GM21515 (cell line): ENCODE data around the gene NIPAL3.
"Not testable (repeated sequence)": the region's sequence is repeated elsewhere in the genome, so short reads cannot be mapped to it uniquely, and the experiment has no call there.

Experiments used
- ATAC-seq: cut with Tn5 transposase; IDR thresholded peaks from one replicate; pipeline ENCODE4 v1.9.1; 2021; ENCODE audit not compliant: unreplicated experiment

Gene NIPAL3

DNA sequence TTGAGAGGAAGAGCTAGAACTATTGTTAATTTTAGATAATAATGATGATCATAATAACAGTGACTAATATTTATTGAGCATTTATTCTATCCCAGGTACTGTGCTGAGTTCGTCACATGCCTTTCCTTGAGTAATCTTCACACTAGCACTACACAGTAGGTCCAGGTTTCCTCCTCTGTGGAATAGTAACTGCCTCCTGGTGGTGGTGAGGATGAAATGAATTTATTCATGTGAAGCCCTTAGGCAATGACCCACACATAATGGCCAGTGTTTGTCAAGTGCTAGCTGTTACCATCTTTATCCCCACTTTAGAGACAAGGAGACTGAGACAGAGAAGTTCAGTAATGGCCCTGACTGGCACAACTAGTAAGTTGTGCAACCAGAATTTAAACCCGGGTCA, 5.9 kb downstream of the NIPAL3 start:
- no peak for ATAC-seq

GRCh38 chr1:24424207-24424606, 8.6 kb downstream of the NIPAL3 start:
- no peak for ATAC-seq

DNA sequence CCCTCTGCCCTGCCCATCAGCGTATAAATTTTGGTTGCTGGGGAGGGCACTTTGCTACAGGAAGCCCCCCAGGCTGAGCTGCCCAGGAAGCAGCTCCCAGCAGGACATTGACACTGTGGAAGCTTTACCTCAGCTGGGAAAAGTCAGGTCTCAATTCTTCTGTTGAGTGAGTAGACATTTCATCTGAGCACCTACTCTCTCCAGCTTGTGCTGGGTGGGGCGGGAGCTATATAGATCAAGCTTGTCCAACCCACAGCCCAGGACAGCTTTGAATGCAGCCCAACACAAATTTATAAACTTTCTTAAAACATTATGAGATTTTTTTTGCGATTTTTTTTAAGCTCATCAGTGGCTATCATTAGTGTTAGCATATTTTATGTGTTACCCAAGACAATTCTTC, 9.4 kb downstream of the NIPAL3 start:
- ATAC-seq, result no peak

GRCh38 chr1:24425441-24425840, 9.8 kb downstream of the NIPAL3 start:
- no peak for ATAC-seq

GRCh38 chr1:24425922-24426321, 10.3 kb downstream of the NIPAL3 start:
- no peak for ATAC-seq

DNA sequence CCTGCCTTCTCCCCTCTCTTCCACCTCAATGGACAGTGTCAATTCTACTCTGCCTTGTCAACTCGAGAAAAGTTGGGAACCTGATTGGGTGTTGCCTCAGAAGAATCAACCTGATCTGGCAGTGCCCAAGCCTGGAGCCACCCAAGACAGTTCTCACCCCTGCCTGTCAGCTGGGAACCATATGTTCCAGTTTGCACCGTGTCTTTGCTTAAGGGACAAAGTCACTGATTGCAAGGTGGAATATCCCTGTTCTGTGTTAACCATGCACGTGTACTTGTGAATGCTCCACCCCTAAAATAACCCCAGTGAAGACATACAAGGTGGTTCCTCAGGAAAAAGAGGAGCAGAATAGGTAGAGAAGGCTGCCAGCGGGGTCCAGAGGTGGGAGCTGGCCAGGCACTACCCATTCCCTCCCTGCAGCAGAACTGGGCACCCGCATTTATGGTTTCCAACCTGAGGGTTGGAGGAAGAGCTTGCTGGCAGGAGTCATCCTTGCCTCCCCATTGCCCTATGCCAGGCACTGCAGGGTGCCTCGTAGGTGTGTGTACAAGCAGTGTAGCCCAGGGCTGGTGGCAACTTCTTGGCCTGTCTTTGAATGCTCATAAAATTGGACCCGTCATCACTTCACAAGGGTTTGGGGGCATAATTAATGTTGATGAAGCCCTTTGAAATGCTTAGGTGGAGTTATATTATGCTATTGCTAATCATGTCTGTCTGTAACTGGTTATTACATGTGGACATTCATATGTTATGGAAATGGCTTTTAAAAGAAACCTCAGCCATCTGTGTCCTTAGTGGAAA, 11.3 kb downstream of the NIPAL3 start:
- ATAC-seq, result no peak

DNA sequence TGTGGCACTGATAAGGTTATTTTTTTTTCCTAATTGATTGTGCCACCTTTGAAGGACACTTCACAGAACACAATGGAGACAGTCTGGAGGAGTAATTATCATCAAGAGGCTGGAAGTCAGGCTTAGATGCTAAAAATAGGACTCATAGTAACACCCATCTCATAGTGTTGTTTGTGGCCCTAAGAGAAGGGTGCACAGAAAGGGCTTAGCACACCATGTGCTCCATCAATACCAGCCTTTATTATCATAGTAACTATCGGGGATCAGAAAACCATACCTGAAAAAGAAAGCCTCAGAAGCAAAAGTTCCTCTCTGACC, 11.9 kb downstream of the NIPAL3 start:
- ATAC-seq, result no peak

GRCh38 chr1:24435782-24436365, 20.3 kb downstream of the NIPAL3 start:
- ATAC-seq, result no peak

DNA sequence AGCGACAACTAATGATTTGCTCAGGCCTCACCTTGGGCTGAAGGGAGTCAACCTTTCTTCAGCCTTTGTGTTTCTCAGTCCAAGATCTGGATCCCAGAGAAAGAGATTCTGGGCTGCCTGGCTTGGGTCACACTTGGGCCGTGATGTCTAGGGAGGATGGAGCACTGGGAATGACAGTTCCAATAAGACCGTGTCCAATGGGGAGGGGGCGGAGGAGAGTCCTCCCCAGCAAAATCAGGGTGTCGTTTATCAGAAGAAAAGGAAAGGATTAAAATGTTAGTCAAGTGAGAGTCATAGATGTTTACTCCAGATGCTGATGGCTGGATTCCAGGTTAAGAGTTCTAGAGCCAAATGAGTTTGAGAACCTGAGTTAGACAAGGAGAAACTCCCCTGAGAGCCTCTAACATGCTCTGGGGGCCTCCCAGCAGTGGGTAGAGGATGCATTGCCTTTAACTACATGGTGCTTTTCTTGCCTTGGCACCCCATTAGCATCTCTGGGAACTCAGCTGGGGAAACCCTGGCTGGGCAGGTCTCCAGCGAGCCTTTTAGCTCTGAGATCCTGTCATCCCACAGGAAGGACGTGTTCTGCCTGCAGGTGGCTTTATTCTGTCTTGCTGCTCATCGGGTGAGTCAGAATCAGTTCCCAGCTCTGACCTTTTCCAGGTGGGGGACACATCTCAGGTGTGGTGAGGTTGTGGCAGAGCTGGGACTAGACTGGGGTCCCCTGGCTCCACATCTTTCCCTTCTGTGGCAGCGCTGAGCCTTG, 22.2 kb downstream of the NIPAL3 start:
- no peak for ATAC-seq

- no peak for ATAC-seq
Observed at GRCh38 chr1:24438423-24438901, 22.9 kb downstream of the NIPAL3 start.

DNA sequence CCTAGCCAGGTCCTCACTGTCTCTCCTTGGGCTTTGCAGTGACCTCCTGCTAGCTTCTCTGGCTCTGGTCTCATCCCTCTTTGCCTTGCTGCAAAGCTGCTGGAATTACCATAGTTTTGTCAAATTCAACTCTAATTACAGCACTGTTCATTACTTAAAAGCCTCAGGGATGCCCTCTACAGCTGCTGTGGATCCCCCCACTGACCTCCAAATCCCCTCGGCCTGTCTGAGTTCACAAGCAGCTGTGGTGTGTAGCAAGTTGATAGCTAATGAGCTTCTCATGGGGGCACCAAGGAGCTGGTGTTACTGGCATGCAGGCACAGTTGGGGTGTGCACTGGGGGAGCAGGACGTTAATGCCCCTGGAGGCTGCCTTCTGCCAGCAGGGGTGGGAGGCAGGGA, 24.8 kb downstream of the NIPAL3 start:
- no peak for ATAC-seq

DNA sequence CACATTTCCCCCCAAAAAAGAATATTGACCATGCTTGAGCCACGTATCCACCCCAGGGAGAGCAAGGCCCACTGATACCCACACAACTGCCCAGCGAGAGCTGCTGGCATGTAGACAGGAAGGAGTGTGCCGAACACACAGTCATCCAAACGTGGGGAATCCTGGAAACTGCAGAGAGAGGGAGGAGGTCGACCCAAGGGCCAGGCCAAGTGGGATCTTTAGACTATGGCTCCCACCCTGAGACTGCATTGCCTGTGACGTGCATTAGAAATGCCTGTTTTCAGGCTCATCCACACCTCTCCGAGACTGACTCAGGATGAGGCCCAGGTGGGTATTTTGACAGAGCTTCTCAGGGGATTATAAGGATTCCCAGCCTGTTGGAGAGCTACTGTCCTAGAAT, 25.9 kb downstream of the NIPAL3 start:
- ATAC-seq, result no peak

- no peak for ATAC-seq
Observed at GRCh38 chr1:24441996-24442668, 26.5 kb downstream of the NIPAL3 start.

DNA sequence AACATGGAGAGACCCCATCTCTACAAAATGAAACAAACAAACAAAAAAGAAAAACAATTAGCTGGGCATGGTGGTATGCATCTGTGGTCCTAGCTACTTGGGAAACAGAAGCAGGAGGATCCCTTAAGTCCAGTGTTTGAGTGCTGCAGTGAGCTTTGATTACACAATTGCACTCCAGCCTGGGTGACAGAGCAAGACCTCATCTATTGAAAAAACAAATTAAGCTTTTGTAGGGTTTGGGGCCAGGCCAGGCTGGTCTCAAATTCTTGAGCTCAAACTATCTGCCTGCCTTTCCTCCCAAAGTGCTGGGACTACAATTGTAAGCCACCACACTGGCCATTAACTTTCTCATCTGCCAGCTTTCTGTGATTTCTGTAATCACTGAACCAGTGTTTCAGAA, 27.2 kb downstream of the NIPAL3 start:
- no peak for ATAC-seq

DNA sequence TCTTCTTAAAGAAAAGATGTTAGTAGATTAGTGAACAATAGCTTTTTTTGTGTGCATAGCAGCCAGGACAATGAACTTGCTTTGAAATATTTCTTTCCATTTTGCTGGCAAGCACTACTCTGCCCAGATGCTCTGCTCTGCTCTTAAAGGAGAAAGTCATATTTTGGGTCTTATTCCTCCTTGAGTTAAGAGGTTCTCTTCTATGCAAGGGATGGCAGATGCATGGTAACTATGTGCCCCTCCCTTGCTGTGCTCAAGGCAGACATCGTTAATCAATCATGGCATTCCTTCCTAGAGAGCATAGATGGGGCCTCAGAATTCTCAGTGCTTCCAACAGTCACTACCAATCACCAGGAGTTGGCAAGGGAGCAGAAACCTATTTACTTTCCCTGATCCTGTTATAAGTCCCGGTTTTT, 27.6 kb downstream of the NIPAL3 start:
- ATAC-seq, result no peak

DNA sequence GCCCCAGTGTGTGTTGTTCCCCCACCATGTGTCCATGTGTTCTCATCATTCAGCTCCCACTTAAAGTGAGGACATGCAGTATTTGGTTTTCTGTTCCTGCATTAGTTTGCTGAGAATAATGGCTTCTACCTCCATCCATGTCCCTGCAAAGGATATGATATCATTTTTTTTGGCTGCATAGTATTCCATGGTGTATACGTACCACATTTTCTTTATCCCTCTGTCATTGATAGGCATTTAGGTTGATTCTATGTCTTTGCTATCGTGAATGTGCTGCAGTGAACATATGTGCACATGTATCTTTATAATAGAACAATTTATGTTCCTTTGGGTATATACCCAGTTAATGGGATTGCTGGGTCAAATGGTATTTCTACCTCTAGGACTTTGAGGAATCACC, 30.8 kb downstream of the NIPAL3 start:
- not testable (repeated sequence) for ATAC-seq

DNA sequence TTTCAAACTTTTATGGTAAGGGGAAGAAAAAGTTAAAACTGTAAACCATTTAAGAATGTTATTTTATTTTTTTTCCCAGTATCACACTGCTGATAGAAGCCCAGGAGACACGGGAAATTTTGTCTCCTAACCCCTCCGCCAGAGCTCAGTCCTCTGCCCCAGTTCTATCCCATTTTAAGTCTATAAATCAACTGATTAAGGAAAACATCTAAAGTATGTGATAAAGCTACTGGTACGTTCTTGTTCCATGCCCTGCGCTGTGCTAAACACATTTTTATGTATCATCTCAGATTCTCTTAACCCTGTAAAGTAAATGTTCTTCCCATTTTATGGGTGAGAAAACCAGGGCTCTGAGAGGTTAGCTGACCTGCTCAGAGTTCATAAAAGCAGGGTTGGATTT, 34.7 kb downstream of the NIPAL3 start:
- no peak for ATAC-seq

GRCh38 chr1:24450857-24451397, 35.3 kb downstream of the NIPAL3 start:
- ATAC-seq, result no peak

- no peak for ATAC-seq
Observed at GRCh38 chr1:24451746-24452145, 36.1 kb downstream of the NIPAL3 start.

GRCh38 chr1:24452922-24453485, 37.4 kb downstream of the NIPAL3 start:
- no peak for ATAC-seq

GRCh38 chr1:24454673-24455072, 39.1 kb downstream of the NIPAL3 start:
- ATAC-seq, result no peak
